ENCODE results near the gene PAK4.

The PAK4 gene

GRCh38 chr19:39181500-39182173, 56.1 kb downstream of the PAK4 start:
- no peak for FAIRE-seq

GRCh38 chr19:39182174-39182505, 56.6 kb downstream of the PAK4 start:
- no peak for FAIRE-seq

- FAIRE-seq: no peak
These were observed 57.5 kb downstream of the PAK4 start for GRCh38 chr19:39183104-39183503.

DNA sequence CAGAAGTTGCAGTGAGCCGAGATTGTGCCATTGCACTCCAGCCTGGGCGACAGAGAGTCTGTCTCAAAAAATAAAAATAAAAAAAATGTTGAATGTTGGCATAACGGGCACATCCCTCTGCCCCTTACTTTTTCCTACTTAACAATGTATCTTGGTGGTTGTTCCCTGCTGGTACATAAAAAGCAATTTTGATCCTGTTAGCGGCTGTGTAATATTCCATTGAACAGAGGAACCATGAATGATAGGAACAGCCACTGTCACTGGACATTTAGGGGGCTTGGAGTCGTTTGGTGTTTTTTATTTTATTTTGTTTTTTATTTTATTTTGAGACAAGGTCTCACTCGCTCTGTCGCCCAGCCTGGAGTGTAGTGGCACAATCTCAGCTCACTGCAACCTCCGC, 60.8 kb downstream of the PAK4 start:
- FAIRE-seq: no peak

DNA sequence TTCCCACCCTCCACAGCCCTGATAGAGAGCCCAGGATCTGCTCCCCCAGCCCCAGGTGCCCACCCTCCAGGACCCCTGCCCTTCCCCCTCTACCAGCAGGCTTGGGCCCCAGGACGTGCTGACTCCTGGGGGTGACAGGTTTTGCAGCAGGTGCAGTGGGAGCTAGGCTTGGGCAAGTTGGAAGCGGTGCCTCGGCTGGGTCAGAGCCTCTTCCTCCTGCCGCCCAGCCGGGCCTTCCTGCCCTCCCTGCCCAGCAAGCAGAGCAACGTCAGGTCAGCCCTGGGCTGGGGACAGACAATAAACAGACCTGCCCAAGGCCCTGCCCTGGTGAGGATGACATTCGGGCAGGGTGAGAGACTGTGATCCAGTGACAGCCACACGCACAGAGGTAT, 62.0 kb downstream of the PAK4 start:
- no peak for FAIRE-seq

DNA sequence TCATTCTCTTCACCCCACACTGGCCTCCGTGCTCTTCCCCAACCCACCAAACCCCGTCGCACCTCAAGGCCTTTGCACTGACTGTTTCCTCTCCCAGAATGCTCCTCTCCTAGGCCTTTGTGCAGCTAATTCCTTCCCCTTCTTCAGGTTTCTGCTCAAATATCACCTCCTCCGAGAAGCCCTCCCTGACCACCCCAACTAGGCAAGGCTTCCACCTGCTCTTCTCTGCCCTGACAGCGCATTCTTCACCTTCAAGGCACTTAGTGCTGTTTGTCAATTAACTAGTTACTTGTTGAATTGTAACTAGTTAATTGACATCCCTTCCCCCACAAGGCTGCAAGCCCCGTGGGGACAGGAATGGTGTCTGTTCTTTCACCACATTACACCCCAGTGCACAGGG, 63.4 kb downstream of the PAK4 start:
- no peak for FAIRE-seq

DNA sequence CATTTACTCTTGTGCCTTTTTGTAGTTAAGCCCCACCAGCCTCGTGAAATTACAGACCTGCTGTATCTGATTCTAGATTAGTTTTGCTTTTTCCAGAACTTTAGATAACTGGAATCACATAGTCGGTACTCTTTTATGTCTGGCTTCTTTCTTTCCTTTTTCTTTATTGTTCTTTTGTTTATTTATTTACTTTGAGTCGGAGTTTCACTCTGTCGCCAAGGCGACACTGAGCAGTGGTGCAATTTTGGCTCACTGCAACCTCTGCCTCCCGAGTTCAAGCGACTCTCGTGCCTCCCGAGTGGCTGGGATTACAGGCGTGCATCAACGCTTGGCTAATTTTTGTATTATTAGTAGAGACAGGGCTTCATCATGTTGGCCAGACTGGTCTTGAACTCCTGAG, 65.2 kb downstream of the PAK4 start:
- FAIRE-seq: no peak

DNA sequence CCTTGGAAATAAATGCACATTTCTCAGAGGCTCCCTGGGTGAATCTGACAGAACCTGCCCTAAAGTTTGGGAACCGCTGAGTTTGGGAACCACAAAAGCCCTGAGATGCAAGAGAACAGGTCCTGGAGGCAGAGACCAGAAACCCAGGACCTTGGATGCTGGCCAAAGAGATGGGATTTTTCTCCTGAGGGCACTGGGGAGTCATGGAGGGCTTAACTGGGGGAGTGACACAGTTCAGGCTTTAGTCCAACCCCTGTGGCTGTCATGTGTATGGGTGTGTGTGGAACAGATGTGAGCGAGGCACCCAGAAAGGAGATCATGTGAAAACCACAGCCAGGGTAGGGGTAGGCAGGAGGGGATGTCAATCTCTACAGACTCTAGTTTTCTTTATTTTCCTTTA, 67.3 kb downstream of the PAK4 start:
- FAIRE-seq: no peak

- no peak for FAIRE-seq
These were observed 68.2 kb downstream of the PAK4 start for GRCh38 chr19:39193803-39194202.

- FAIRE-seq: no peak
These were observed 69.4 kb downstream of the PAK4 start for GRCh38 chr19:39194832-39195542.

- no peak for FAIRE-seq
These were observed 70.2 kb downstream of the PAK4 start for GRCh38 chr19:39195755-39196154.

DNA sequence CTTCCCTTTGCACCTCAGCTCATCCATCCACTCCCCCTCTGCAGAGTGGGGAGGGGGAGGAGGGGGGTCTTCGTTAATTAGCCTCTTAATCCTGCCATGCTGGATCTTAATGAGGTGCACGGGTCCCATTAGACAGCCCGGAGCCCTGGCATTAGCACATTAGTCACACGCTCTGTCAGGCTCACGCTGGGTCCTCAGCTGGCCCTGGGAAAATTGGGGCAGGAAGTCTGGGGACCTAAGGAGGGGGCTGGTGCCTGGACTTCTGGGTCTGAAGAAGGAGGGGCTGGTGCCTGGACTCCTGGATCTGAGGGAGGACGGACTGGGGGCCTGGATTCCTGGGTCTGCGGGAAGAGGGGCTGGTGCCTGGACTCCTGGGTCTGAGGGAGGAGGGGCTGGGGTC, 70.7 kb downstream of the PAK4 start:
- no peak for FAIRE-seq

DNA sequence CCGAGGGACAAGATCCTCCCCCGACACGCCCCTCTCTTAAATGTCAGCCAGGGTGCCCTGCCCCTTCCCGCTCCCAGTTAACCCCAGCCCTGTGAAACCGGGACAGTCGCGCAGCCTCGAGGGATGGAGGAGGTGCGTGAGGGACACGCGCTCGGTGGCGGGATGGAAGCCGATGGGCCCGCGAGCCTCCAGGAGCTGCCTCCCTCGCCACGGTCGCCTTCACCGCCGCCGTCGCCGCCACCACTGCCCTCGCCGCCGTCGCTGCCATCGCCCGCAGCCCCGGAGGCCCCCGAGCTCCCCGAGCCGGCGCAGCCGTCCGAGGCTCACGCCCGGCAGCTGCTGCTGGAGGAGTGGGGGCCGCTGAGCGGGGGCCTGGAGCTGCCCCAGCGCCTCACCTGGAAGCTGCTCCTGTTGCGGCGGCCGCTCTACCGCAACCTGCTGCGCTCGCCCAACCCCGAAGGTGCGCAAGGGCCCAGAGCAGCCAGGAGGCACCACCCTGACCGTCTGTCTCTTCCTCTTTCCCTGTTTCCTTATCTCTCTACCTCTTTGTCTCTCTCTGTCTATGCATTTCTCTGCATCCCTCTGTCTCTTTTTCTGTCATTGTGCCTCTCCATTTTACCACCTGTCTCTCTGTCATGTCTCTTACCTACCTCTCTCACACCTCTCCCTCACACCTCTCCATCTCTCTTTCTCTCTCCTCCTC, 71.4 kb downstream of the PAK4 start, which contains the start of gene NCCRP1:
Gene NCCRP1 (plus strand): TSS at position 105 of the 703 bp plus-strand sequence. CDS start 19 bp downstream, at position 124.
- no peak for FAIRE-seq

- FAIRE-seq: no peak
These were observed 72.2 kb downstream of the PAK4 start for GRCh38 chr19:39197808-39198207.

DNA sequence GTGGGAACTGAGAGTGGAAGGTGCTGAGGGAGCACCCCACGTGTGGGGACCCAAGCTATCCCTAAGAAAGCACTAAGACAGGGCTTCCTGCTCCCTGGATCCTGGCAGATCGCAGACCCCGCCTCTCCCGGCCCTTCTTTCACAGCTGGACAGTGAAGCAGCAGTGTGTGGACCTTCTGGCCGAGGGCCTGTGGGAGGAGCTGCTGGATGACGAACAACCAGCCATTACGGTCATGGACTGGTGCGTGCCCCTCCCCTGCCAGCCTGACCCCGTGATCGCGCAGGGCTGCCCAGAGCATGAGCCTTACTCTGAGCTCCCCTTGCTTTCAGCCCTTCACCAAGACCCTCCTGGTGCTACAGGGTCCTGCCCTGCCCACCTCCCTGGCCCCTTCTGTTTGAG, 73.4 kb downstream of the PAK4 start:
- no peak for FAIRE-seq

- no peak for FAIRE-seq
These were observed 74.6 kb downstream of the PAK4 start for GRCh38 chr19:39200066-39200802.

DNA sequence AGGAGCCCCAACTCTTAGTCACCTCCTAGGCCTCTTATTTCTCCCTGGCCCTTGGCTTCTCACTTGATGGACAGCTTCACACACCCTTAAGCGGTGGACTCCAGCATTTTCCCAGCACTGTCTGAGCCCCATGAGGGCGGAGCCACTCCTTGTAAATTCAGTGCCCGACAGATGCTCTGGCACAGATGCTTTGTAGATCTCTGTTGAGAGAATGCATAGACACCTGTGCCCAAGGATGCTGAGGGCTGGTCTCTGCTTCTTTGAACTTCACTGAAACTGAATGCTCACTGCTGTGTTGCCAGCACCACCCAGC, 75.2 kb downstream of the PAK4 start:
- FAIRE-seq: no peak

DNA sequence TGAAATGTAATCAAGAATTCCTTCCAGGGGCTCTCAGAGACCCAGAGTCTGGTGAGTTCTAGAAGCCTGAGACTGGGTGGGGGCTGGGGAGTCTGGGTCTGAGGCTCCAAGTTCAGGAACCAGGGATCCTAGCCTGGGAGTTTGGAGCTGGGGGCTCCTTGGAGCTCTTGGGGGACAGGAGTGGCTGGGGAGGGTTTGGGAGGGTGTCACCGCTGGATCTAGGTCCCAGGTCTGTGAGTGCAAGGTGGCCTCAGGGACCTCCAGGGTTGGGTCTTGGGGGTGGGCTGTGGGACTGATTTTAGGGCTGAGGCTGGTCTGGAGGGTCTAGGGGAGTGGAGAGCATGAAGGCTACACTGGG, 77.4 kb downstream of the PAK4 start:
- FAIRE-seq: no peak

DNA sequence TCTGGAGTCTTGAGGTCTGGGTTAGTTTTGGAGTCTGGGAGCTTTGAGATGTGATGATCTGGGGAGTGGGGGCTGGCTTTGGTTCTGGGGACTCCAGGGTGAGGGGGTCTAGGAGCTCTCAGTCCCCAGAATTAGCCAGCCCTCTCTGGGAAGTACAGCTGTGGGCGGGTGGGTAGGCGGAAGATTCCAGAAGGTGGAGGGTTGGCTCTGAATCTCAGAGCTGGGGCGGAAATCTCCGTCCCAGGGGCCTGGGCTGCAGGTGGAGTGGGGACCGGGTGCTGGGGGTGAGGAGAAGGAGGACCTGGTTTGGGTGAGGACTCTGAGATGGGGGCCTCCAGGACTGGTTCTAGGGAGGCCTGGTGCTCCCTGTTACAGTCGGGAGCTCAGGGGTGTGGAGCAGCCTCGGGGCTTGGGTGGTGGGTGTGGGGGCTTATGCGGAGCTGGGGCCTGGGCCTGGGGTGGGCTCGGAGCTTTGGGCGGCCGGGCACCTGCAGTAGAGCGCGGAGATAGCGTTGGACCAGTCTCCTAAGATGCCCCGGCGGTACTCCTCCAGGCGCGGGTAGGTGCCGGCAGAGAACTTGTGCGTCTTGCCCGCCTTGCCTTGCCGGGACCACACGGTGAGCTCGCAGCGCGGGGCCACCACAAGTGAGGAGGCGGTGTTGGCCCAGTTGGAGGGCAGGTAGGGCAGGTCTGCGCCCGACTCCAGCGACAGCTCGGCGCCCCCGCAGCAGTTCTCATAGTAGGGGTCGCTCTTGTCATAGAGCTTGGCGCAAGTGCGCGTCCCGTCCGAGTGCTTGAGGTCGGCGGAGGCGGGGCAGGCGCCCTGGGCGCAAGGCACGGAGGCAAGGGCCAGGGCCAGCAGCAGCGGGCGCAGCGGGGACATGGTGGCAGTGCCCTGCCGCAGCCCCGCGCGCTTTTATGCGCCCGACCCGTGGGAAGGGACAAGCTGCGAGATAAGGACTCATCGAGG, 78.1 kb downstream of the PAK4 start, which contains the start of gene SYCN:
Gene SYCN (minus strand): TSS at position 892 of the 970 bp plus-strand sequence. CDS start 9 bp downstream, at position 883.
- no peak for FAIRE-seq

- FAIRE-seq: no peak
These were observed 79.8 kb downstream of the PAK4 start for GRCh38 chr19:39205449-39205764.

- FAIRE-seq: no peak
These were observed 80.5 kb downstream of the PAK4 start for GRCh38 chr19:39206122-39206521.

GRCh38 chr19:39207293-39207836, 81.8 kb downstream of the PAK4 start:
- no peak for FAIRE-seq

All from colon (tissue), 2 donors.